ENCODE data around the gene C1orf210.

C1orf210 gene

DNA sequence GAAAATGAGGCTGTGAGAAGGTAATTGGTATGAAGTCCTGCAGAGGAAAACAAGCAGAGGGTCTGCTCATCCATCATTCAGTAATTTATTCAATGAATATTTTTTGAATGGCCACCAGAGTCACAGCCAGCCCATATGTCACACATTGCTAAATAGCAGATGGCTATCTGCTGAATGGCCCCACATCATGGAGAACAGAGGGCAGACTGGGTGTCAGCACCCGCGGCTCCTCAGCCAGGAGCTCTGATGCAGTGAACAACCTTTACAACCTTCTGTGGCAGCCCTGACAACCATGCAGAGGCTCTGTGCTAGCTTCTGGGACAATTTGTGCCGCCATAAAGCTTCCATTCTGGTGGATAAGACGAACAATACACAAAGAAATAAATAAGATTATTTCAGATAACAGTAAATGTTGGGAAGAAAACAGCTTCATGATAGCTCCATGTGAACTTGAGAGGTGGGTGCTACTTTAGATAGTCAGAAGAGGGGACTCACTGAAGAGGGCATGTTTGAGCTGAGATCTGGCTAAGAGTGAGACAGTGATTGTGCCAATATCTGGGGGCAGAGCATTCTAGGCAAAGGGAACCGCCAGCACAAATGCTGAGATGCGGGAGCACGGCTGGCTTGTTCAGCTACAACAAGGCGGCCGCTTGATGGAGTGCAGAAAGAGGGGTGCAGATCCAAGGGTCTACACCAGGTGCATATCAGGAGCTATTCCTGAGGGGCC is 2.8 kb upstream of the C1orf210 start:
- Histone ChIP-seq H3K27ac (ENCODE audit: low read length) (no peak overlapping the region), H3K9me3 (ENCODE audit: control insufficient read depth, low read depth, low read length) (no peaks in the 10 kb centered on the region), H3K4me3 (ENCODE audit: low read length) (no peak overlapping the region), H3K9ac (ENCODE audit: low read length) (no peak overlapping the region), H3K27me3 (ENCODE audit: control insufficient read depth, insufficient read depth, low read length) (no peaks in the 10 kb centered on the region), H3K36me3 (ENCODE audit: control insufficient read depth, low read depth, low read length) (no peaks in the 10 kb centered on the region), H3K4me1 (ENCODE audit: control insufficient read depth, low read depth, low read length) (peaks cover 13% of the 10 kb centered on the region)

GRCh38 chr1:43286533-43286932 is 1.2 kb upstream of the C1orf210 start:
- Histone ChIP-seq H3K36me3 (ENCODE audit: control insufficient read depth, low read depth, low read length) (no peaks in the 10 kb centered on the region), H3K27ac (ENCODE audit: low read length) (no peak overlapping the region), H3K4me1 (ENCODE audit: control insufficient read depth, low read depth, low read length) (peaks cover 13% of the 10 kb centered on the region), H3K9me3 (ENCODE audit: control insufficient read depth, low read depth, low read length) (no peaks in the 10 kb centered on the region), H3K9ac (ENCODE audit: low read length) (no peak overlapping the region), H3K27me3 (ENCODE audit: control insufficient read depth, insufficient read depth, low read length) (no peaks in the 10 kb centered on the region), H3K4me3 (ENCODE audit: low read length) (no peak overlapping the region)

DNA sequence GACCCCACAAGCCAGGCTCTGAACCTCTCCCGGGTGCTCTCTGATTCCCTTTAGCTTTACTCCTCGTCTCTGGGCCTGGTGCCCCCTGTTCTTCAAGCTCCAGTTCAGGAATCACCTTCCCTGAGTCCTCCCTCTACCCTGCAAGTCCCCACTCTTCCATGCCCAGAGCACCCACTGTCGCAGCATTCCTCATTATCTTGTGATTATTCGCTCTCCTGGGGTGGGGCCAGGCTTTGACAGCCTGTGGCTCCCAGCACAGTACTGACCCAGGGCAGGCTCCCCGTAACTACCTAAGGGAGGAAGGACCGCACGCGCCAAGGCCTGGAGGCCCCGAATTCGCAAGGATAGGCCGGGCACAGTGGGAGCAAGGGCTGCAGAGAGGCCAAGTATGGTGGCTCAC is 734 bp upstream of the C1orf210 start:
- Histone ChIP-seq H3K36me3 (ENCODE audit: control insufficient read depth, low read depth, low read length) (no peaks in the 10 kb centered on the region), H3K4me3 (ENCODE audit: low read length) (no peak overlapping the region), H3K4me1 (ENCODE audit: control insufficient read depth, low read depth, low read length) (peaks cover 13% of the 10 kb centered on the region), H3K27me3 (ENCODE audit: control insufficient read depth, insufficient read depth, low read length) (no peaks in the 10 kb centered on the region), H3K9ac (ENCODE audit: low read length) (no peak overlapping the region), H3K9me3 (ENCODE audit: control insufficient read depth, low read depth, low read length) (no peaks in the 10 kb centered on the region), H3K27ac (ENCODE audit: low read length) (no peak overlapping the region)

GRCh38 chr1:43284546-43285110 is 753 bp downstream of the C1orf210 start:
- Histone ChIP-seq H3K4me3 (ENCODE audit: low read length) (peak overlapping the region; percentile 48), H3K27ac (ENCODE audit: low read length) (no peak overlapping the region)

GRCh38 chr1:43284065-43284464 is 1.3 kb downstream of the C1orf210 start:
- Histone ChIP-seq H3K36me3 (ENCODE audit: control insufficient read depth, low read depth, low read length) (no peaks in the 10 kb centered on the region), H3K4me3 (ENCODE audit: low read length) (no peak overlapping the region), H3K27me3 (ENCODE audit: control insufficient read depth, insufficient read depth, low read length) (no peaks in the 10 kb centered on the region), H3K9me3 (ENCODE audit: control insufficient read depth, low read depth, low read length) (no peaks in the 10 kb centered on the region), H3K27ac (ENCODE audit: low read length) (no peak overlapping the region), H3K4me1 (ENCODE audit: control insufficient read depth, low read depth, low read length) (peaks cover 13% of the 10 kb centered on the region), H3K9ac (ENCODE audit: low read length) (no peak overlapping the region)

More at GRCh38 chr1:43284546-43285110, 753 bp downstream of the C1orf210 start:
- Histone ChIP-seq H3K9me3 (ENCODE audit: control insufficient read depth, low read depth, low read length) (no peaks in the 10 kb centered on the region), H3K36me3 (ENCODE audit: control insufficient read depth, low read depth, low read length) (no peaks in the 10 kb centered on the region), H3K4me1 (ENCODE audit: control insufficient read depth, low read depth, low read length) (peaks cover 13% of the 10 kb centered on the region), H3K27me3 (ENCODE audit: control insufficient read depth, insufficient read depth, low read length) (no peaks in the 10 kb centered on the region), H3K9ac (ENCODE audit: low read length) (no peak overlapping the region)

DNA sequence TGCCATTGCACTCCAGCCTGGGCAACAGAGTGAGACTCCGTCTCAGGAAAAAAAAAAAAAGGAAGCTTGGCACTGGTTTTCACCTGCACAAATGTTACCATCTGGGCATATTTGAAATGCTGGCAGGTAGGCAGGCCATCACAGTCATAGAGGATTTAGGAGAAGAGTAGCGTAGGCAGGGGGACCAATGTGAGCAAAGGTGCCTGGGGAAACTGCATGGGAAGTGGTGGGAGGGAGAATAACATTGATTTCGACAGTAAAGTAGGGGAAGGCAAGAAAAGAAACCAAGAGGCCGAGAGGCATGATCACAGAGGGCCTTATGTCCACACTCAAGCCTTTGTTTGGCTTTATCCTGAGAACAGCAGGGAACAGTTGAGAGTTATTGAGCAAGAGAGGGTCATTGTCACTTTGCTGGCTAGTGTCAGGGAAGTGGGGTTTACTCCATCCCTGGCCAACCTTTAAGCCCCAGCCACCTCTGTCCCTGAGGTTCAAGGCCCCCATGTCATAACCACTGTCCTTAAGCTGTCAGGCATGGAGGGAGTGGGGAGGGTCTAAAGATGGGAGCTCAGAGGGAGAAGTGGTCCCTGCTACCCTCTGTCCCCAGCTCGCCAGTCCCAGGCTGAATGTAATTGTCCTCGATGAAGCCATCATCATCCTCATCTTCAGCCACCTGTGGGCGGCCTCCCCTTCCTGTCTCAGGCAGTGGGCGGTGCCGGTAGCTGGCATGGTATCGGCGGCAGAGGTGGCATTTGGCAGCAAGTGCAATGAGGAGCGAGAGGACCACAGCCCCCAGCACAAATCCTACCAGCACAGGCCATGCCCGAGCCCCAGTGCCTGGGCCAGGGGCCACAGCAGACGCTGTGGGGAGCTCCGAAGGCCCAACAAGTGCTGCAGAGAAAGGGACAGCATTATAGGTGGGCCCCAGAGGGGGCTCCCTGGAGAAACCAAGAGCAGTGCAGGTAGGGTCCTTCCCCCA is 2.9 kb downstream of the C1orf210 start:
- H3K4me1 ChIP-seq (ENCODE audit: control insufficient read depth, low read depth, low read length): peaks cover 13% of the 10 kb centered on the region
- H3K9ac ChIP-seq (ENCODE audit: low read length): no peak overlapping the region
- no peak overlapping the region for H3K4me3 ChIP-seq (ENCODE audit: low read length)
- no peaks in the 10 kb centered on the region for H3K9me3 ChIP-seq (ENCODE audit: control insufficient read depth, low read depth, low read length)
- H3K27ac ChIP-seq (ENCODE audit: low read length): no peak overlapping the region
- no peaks in the 10 kb centered on the region for H3K36me3 ChIP-seq (ENCODE audit: control insufficient read depth, low read depth, low read length)
- H3K27me3 ChIP-seq (ENCODE audit: control insufficient read depth, insufficient read depth, low read length): no peaks in the 10 kb centered on the region

DNA sequence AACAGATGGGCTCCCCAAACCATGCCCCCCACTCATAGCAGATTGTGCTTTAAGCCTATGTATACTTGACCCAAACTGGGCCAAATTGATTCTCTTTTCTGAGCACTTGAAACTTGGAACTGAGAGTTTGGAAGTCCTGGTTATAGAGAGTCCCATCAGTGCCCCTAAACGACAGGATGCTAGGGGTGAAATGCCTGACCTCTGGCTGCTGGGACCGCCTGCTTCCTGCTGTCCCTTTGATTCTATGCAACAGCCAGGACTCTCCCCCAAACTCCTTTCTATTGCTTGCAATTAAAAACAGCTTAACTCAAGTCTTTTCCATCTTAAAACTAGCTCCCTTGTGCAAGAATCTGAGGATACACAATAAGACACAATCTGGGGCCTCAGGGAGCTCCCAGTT is 4.7 kb downstream of the C1orf210 start:
- Histone ChIP-seq H3K4me3 (ENCODE audit: low read length) (no peak overlapping the region), H3K4me1 (ENCODE audit: control insufficient read depth, low read depth, low read length) (peaks cover 9% of the 10 kb centered on the region), H3K9ac (ENCODE audit: low read length) (no peak overlapping the region), H3K36me3 (ENCODE audit: control insufficient read depth, low read depth, low read length) (no peaks in the 10 kb centered on the region), H3K27ac (ENCODE audit: low read length) (no peak overlapping the region), H3K9me3 (ENCODE audit: control insufficient read depth, low read depth, low read length) (no peaks in the 10 kb centered on the region), H3K27me3 (ENCODE audit: control insufficient read depth, insufficient read depth, low read length) (no peaks in the 10 kb centered on the region)

DNA sequence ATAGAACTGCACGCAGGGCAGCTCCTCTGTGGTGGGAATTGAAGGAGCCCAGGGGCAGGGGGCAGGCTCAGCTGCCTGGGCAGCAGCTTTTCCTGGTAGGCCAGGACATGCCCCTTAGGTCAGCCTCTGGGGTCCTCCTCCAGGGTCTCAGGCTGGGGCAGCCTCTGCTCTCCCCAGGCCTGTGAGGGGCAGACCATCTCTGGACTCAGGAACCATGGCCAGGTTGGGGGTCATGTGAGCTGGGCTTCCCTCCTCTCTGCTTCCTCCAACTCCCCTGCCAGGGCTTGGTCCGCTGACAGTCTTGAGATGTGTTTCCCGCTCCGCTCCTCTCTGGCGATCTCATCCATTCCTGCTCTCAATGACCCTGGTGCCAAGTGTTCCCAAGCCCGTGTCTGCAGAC is 5.7 kb downstream of the C1orf210 start:
- no peak overlapping the region for H3K4me3 ChIP-seq (ENCODE audit: low read length)
- no peak overlapping the region for H3K9ac ChIP-seq (ENCODE audit: low read length)
- H3K36me3 ChIP-seq (ENCODE audit: control insufficient read depth, low read depth, low read length): no peaks in the 10 kb centered on the region
- no peaks in the 10 kb centered on the region for H3K9me3 ChIP-seq (ENCODE audit: control insufficient read depth, low read depth, low read length)
- H3K4me1 ChIP-seq (ENCODE audit: control insufficient read depth, low read depth, low read length): peaks cover 1% of the 10 kb centered on the region
- no peaks in the 10 kb centered on the region for H3K27me3 ChIP-seq (ENCODE audit: control insufficient read depth, insufficient read depth, low read length)
- no peak overlapping the region for H3K27ac ChIP-seq (ENCODE audit: low read length)

DNA sequence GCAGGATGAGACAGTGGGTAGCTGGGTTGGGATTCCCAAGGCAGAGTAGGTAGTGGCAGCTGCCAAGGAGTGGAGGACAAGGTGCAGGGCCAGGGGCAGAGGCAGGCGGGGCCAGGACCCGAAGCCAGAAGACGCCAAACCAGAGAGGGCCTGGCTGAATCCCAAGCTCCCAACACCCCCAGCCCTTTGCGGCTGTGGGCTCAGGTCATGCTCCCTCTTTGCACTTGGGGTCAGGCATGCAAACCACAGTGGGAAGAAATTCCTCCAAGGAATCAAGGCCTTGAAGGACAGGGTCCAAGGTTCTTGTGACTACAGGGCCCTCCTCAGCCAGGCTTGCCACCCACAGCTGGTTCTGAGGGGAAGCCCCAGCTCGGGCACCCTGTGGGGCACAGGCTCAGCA is 6.2 kb downstream of the C1orf210 start:
- Histone ChIP-seq H3K4me3 (ENCODE audit: low read length) (no peak overlapping the region), H3K27me3 (ENCODE audit: control insufficient read depth, insufficient read depth, low read length) (no peaks in the 10 kb centered on the region), H3K4me1 (ENCODE audit: control insufficient read depth, low read depth, low read length) (no peaks in the 10 kb centered on the region), H3K36me3 (ENCODE audit: control insufficient read depth, low read depth, low read length) (no peaks in the 10 kb centered on the region), H3K27ac (ENCODE audit: low read length) (no peak overlapping the region), H3K9ac (ENCODE audit: low read length) (no peak overlapping the region), H3K9me3 (ENCODE audit: control insufficient read depth, low read depth, low read length) (no peaks in the 10 kb centered on the region)

- no peaks in the 10 kb centered on the region for H3K36me3 ChIP-seq (ENCODE audit: control insufficient read depth, low read depth, low read length)
- H3K9ac ChIP-seq (ENCODE audit: low read length): no peak overlapping the region
- no peaks in the 10 kb centered on the region for H3K27me3 ChIP-seq (ENCODE audit: control insufficient read depth, insufficient read depth, low read length)
- no peak overlapping the region for H3K27ac ChIP-seq (ENCODE audit: low read length)
- no peak overlapping the region for H3K4me3 ChIP-seq (ENCODE audit: low read length)
- no peaks in the 10 kb centered on the region for H3K4me1 ChIP-seq (ENCODE audit: control insufficient read depth, low read depth, low read length)
- H3K9me3 ChIP-seq (ENCODE audit: control insufficient read depth, low read depth, low read length): no peaks in the 10 kb centered on the region
These were observed 8.1 kb downstream of the C1orf210 start for GRCh38 chr1:43277116-43277876.

DNA sequence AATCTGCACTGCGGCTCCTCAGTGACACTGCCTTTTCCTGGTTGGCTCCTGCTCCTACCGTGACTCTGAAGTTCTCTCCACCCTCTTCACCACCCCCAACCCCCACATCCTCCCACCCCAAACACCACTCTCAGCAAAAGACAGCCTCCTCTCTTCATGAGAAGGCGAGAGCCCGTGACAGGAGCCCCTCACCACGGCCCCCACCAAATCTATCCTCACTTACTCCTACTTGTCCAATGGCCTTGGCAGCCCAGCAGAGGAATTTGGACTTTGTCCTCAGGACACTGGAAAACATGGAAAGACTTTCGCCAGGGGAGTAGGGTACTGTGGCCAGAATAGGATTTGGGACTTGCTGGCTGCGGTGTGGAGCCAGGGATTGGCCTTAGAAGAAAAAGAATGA is 8.7 kb downstream of the C1orf210 start:
- no peaks in the 10 kb centered on the region for H3K4me1 ChIP-seq (ENCODE audit: control insufficient read depth, low read depth, low read length)
- H3K9me3 ChIP-seq (ENCODE audit: control insufficient read depth, low read depth, low read length): no peaks in the 10 kb centered on the region
- no peak overlapping the region for H3K9ac ChIP-seq (ENCODE audit: low read length)
- no peaks in the 10 kb centered on the region for H3K36me3 ChIP-seq (ENCODE audit: control insufficient read depth, low read depth, low read length)
- H3K27me3 ChIP-seq (ENCODE audit: control insufficient read depth, insufficient read depth, low read length): no peaks in the 10 kb centered on the region
- H3K27ac ChIP-seq (ENCODE audit: low read length): no peak overlapping the region
- H3K4me3 ChIP-seq (ENCODE audit: low read length): no peak overlapping the region

All from iPS-18a (cell line).